Measurements from ENCODE around the gene ZNF792. TPM values are rescaled to one million over a fixed set of nuclear protein-coding genes. Genes with fewer than 3 reads are reported as not detected.

Gene ZNF792
- total RNA-seq, 1 donor from 2014 or later: 7.0 TPM

DNA sequence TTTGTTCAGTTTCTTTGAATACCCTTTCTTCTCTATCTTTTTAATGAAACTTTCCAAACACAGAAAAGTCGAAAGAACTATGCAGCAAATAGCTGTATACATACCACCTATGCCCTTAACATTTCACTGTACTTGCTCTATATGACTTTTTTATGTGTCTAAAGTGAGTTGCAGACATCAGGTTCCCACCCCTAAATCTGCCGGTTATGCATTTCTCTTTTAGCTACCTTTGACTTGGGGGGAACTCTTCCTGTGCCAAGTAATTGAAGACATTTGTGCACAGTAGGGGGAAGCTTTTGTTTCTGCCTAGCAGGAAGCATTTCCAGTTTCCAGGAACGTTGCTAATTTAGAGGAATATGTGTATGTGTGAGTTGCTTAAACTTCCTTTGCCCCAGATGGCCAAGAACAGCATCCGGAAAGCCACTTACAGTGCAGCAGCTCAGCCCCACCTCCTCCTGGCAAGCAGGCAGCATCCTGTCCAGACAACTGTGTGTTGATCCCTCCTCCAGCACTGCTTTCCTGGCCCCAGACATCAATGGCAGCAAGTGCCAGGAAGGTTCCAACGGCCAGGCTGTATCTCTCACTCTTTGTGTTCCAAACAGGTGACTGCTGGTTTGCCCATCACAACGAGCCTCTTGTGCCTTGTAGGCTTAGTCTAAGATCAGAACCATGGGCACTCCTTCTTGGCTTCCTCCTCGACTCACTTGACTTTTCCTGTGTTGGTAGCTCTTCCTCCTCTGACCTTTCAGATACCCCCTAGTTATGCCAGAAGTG, 21.4 kb upstream of the ZNF792 start:
- H3K4me3 Mint-ChIP-seq: no peak overlapping the region
- TF ChIP-seq EZH2phosphoT487 (IDR thresholded peaks at IDR 0.05): no peak
- TF ChIP-seq, protein P1, sequence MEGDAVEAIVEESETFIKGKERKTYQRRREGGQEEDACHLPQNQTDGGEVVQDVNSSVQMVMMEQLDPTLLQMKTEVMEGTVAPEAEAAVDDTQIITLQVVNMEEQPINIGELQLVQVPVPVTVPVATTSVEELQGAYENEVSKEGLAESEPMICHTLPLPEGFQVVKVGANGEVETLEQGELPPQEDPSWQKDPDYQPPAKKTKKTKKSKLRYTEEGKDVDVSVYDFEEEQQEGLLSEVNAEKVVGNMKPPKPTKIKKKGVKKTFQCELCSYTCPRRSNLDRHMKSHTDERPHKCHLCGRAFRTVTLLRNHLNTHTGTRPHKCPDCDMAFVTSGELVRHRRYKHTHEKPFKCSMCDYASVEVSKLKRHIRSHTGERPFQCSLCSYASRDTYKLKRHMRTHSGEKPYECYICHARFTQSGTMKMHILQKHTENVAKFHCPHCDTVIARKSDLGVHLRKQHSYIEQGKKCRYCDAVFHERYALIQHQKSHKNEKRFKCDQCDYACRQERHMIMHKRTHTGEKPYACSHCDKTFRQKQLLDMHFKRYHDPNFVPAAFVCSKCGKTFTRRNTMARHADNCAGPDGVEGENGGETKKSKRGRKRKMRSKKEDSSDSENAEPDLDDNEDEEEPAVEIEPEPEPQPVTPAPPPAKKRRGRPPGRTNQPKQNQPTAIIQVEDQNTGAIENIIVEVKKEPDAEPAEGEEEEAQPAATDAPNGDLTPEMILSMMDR (IDR thresholded peaks at IDR 0.05): no peak
- no peak for TF ChIP-seq EZH2 (IDR thresholded peaks at IDR 0.05)

DNA sequence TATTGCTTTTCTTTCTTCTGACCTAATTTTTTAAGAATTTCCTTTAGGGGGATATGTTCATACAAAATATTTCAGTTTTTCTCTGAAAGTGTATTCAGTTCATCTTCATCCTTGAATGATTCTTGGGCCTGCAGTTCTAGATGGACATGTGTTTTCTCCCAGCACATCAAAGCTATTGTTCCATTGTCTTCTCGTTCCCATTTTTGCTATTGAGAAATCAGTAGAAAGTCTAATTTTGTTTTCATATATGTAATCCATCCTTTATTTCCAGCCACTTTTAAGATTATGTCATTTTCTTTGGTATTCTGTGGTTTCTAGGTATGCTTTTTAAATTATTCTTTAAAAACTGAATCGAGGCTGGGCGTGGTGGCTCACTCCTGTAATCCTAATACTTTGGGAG, 20.3 kb upstream of the ZNF792 start:
- Mint-ChIP-seq H3K4me3 (no peak overlapping the region), H3K4me1 (peaks cover 2% of the 10 kb centered on the region), H3K27ac (no peak overlapping the region), H3K9me3 (peaks cover 6% of the 10 kb centered on the region), H3K36me3 (no peaks in the 10 kb centered on the region), H3K27me3 (ENCODE audit: insufficient read depth, low read depth) (peaks cover 6% of the 10 kb centered on the region)
- Histone ChIP-seq H3F3A (ENCODE audit: low read depth) (peaks cover 4% of the 10 kb centered on the region), H3K27ac (no peak overlapping the region), H3K9ac (no peak overlapping the region), H3K79me2 (ENCODE audit: low read depth) (no peaks in the 10 kb centered on the region), H4K20me1 (ENCODE audit: low read depth) (no peaks in the 10 kb centered on the region), H3K36me3 (no peaks in the 10 kb centered on the region), H3K9me3 (ENCODE audit: low read depth) (no peaks in the 10 kb centered on the region), H3K4me3 (no peak overlapping the region), H2AFZ (replicated peaks) (no peak overlapping the region), H3K4me1 (peaks cover 8% of the 10 kb centered on the region), H3K27me3 (no peaks in the 10 kb centered on the region), H3K4me2 (no peak overlapping the region)
- DNase-seq (ENCODE audit: low spot score): no peak
- TF ChIP-seq EZH2 (IDR thresholded peaks at IDR 0.05) (no peak), EZH2phosphoT487 (IDR thresholded peaks at IDR 0.05) (no peak)
- TF ChIP-seq, protein P1 (IDR thresholded peaks at IDR 0.05): no peak

More for the DNA sequence above, 21.4 kb upstream of the ZNF792 start:
- H3K27ac Mint-ChIP-seq: no peak overlapping the region
- Histone ChIP-seq H3K27me3 (no peaks in the 10 kb centered on the region), H3K4me1 (peaks cover 8% of the 10 kb centered on the region), H3K9ac (no peak overlapping the region), H3F3A (ENCODE audit: low read depth) (peaks cover 4% of the 10 kb centered on the region), H3K4me3 (no peak overlapping the region), H3K79me2 (ENCODE audit: low read depth) (no peaks in the 10 kb centered on the region), H4K20me1 (ENCODE audit: low read depth) (no peaks in the 10 kb centered on the region), H3K36me3 (no peaks in the 10 kb centered on the region), H3K9me3 (ENCODE audit: low read depth) (no peaks in the 10 kb centered on the region), H2AFZ (replicated peaks) (peak overlapping the region; percentile 87), H3K4me2 (peak overlapping the region; percentile 41), H3K27ac (no peak overlapping the region)
- no peaks in the 10 kb centered on the region for H3K36me3 Mint-ChIP-seq
- H3K9me3 Mint-ChIP-seq: peaks cover 6% of the 10 kb centered on the region
- peaks cover 2% of the 10 kb centered on the region for H3K4me1 Mint-ChIP-seq
- peaks cover 4% of the 10 kb centered on the region for H3K27me3 Mint-ChIP-seq (ENCODE audit: insufficient read depth, low read depth)
- peak; percentile 38 for DNase-seq (ENCODE audit: low spot score)

DNA sequence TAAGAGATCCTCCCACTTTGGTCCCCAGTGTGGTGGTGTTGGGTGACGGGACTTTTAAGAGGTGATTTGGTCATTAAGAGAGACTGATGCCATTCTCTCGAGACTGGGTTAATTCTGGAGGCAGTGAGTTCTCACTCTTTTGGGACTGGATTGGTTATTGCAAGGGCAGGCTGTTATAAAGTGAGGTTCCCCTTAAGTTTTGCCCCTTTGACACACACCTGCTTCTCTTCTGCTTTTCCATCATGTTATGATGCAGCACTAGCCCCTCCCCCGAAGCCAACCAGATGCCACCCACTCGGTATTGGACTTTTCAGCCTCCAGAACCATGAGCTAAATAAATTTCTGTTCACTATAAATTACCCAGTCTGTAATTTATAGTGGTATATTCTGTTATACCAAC, 19.8 kb upstream of the ZNF792 start:
- H3K4me2 ChIP-seq: no peak overlapping the region
- H3K4me1 Mint-ChIP-seq: peaks cover 2% of the 10 kb centered on the region
- no peak for DNase-seq (ENCODE audit: low spot score)
- no peak overlapping the region for H3K27ac Mint-ChIP-seq
- no peak overlapping the region for H3K27ac ChIP-seq
- no peak overlapping the region for H3K4me3 Mint-ChIP-seq
- peaks cover 8% of the 10 kb centered on the region for H3K4me1 ChIP-seq
- TF ChIP-seq EZH2phosphoT487 (IDR thresholded peaks at IDR 0.05) (no peak), EZH2 (IDR thresholded peaks at IDR 0.05) (no peak)
- TF ChIP-seq, protein P1 (IDR thresholded peaks at IDR 0.05): no peak
- no peaks in the 10 kb centered on the region for H3K27me3 ChIP-seq
- H3K79me2 ChIP-seq (ENCODE audit: low read depth): no peaks in the 10 kb centered on the region
- H2AFZ ChIP-seq (replicated peaks): no peak overlapping the region
- H3K27me3 Mint-ChIP-seq (ENCODE audit: insufficient read depth, low read depth): peaks cover 6% of the 10 kb centered on the region
- H3K9me3 ChIP-seq (ENCODE audit: low read depth): no peaks in the 10 kb centered on the region
- peaks cover 4% of the 10 kb centered on the region for H3F3A ChIP-seq (ENCODE audit: low read depth)
- no peak overlapping the region for H3K4me3 ChIP-seq
- no peaks in the 10 kb centered on the region for H4K20me1 ChIP-seq (ENCODE audit: low read depth)
- peaks cover 6% of the 10 kb centered on the region for H3K9me3 Mint-ChIP-seq
- H3K36me3 ChIP-seq: no peaks in the 10 kb centered on the region
- no peak overlapping the region for H3K9ac ChIP-seq
- no peaks in the 10 kb centered on the region for H3K36me3 Mint-ChIP-seq

Measured in neural progenitor cell (in vitro differentiated cells).